Glomerular endothelial cell (primary cell): ENCODE data around the gene PITPNM1. TPM values are rescaled to one million over a fixed set of nuclear protein-coding genes. Genes with fewer than 3 reads are reported as not detected.
"Not testable (repeated sequence)": the region's sequence is repeated elsewhere in the genome, so short reads cannot be mapped to it uniquely, and the experiment has no call there.

Experiments used
- DNase-seq: peaks from one replicate; pipeline ENCODE4 v3.0.0-alpha.2; 2011; ENCODE audit warnings: low read depth, low spot score; ENCODE audit errors: extremely low read depth
- total RNA-seq: library from RNA; depleted of rRNA; stranded (reverse); fragments of >200 nt; gene quantifications from 2 replicates; pipeline ENCODE4 v1.2.3, GENCODE V29; 2015

Gene PITPNM1
- total RNA-seq, 1 donor from 2014 or later, result 18.7 TPM

GRCh38 chr11:67468456-67468758, 36.8 kb downstream of the PITPNM1 start:
- DNase-seq, result no peak

- DNase-seq, result no peak
These were observed 37.1 kb downstream of the PITPNM1 start for GRCh38 chr11:67468056-67468455.

GRCh38 chr11:67466962-67467771, 38.0 kb downstream of the PITPNM1 start:
- no peak for DNase-seq

- DNase-seq, result no peak
These were observed 38.8 kb downstream of the PITPNM1 start for GRCh38 chr11:67466367-67466766.

- not testable (repeated sequence) for DNase-seq
These were observed 39.6 kb downstream of the PITPNM1 start for GRCh38 chr11:67465530-67465929.

GRCh38 chr11:67465189-67465510, 40.0 kb downstream of the PITPNM1 start:
- DNase-seq, result no peak

GRCh38 chr11:67464411-67465188, 40.6 kb downstream of the PITPNM1 start:
- DNase-seq, result no peak

GRCh38 chr11:67463680-67464410, 41.3 kb downstream of the PITPNM1 start:
- no peak for DNase-seq

- DNase-seq, result no peak
These were observed 42.0 kb downstream of the PITPNM1 start for GRCh38 chr11:67463186-67463585.

- DNase-seq, result no peak
These were observed 46.9 kb downstream of the PITPNM1 start for GRCh38 chr11:67458266-67458665.

GRCh38 chr11:67457453-67457852, 47.7 kb downstream of the PITPNM1 start:
- no peak for DNase-seq

GRCh38 chr11:67456068-67456705, 49.0 kb downstream of the PITPNM1 start:
- no peak for DNase-seq

GRCh38 chr11:67455054-67455453, 50.1 kb downstream of the PITPNM1 start, which contains the start of gene CABP4:
Gene CABP4, plus strand, starts transcription at chr11:67455354. Its CDS starts 70 bp downstream, at chr11:67455424.
- no peak for DNase-seq

- no peak for DNase-seq
These were observed 51.1 kb downstream of the PITPNM1 start for GRCh38 chr11:67453816-67454732.

- DNase-seq, result no peak
These were observed 52.8 kb downstream of the PITPNM1 start, which contains the start of gene GPR152 for GRCh38 chr11:67452141-67452952. Gene GPR152, minus strand, starts transcription at chr11:67452729. Its CDS starts 5 bp downstream, at chr11:67452724.

GRCh38 chr11:67451658-67451976, 53.5 kb downstream of the PITPNM1 start:
- no peak for DNase-seq

GRCh38 chr11:67450796-67451657, 54.1 kb downstream of the PITPNM1 start:
- no peak for DNase-seq
